Sigmoid colon (tissue), 7 donors: ENCODE results near the gene SLC41A1. TPM values are rescaled to one million over a fixed set of nuclear protein-coding genes. Genes with fewer than 3 reads are reported as not detected.

Experiments used
- DNase-seq: peaks from one replicate; pipeline ENCODE4 v3.0.0-alpha.2; 2019
- H3K27ac ChIP-seq, 4 donors: fragments of 200-600 bp; sonication (generic); one replicate each; pipeline ENCODE4 v1.5.1; 2016 to 2019; ENCODE audit warnings: mild to moderate bottlenecking in 1 of 4
- H3K27me3 ChIP-seq, 3 donors: fragments of 200-600 bp; sonication (generic); one replicate each; pipeline ENCODE4 v1.5.1; 2019; ENCODE audit warnings: mild to moderate bottlenecking in 1 of 3
- H3K36me3 ChIP-seq, 4 donors: fragments of 200-600 bp; sonication (generic); one replicate each; pipeline ENCODE4 v1.5.1; 2016 to 2019
- H3K4me1 ChIP-seq, 4 donors: fragments of 200-600 bp; sonication (generic); one replicate each; pipeline ENCODE4 v1.5.1; 2017 to 2019
- H3K4me3 ChIP-seq, 4 donors: fragments of 200-600 bp; sonication (generic); one replicate each; pipeline ENCODE4 v1.5.1; 2017 to 2019; ENCODE audit warnings: mild to moderate bottlenecking in 2 of 4, moderate library complexity in 1 of 4
- H3K9me3 ChIP-seq, 4 donors: fragments of 200-600 bp in 3 of 4; sonication (generic) in 3 of 4; one replicate each; pipeline versions ENCODE4 v1.5.1 to v1.6.1; 2013 to 2019
- EP300 ChIP-seq, 4 donors: sonication (generic); formaldehyde crosslinking; IDR thresholded peaks; one replicate each; pipeline ENCODE4 v1.6.1; 2017; ENCODE audit warnings: antibody characterized with exemption in 4 of 4
- POLR2A ChIP-seq, 2 donors: fragments of 450-650 bp; IDR thresholded peaks; one replicate each; pipeline ENCODE4 v1.6.1; 2016; ENCODE audit warnings: antibody characterized with exemption in 2 of 2, mild to moderate bottlenecking in 2 of 2, moderate library complexity in 2 of 2
- POLR2AphosphoS5 ChIP-seq, 4 donors: sonication (generic); formaldehyde crosslinking; IDR thresholded peaks; one replicate each; pipeline ENCODE4 v1.6.1; 2017; ENCODE audit warnings: antibody characterized with exemption in 4 of 4
- WGBS, 2 donors: extraction: QIAGEN DNeasy Blood & Tissue Kit; methylation state at CpG; one replicate each; pipeline ENCODE4 v1.1.7; 2013; 5-methylcytosine and 5-hydroxymethylcytosine counted together
- intact Hi-C: fragments of 100-400 bp; cut with DNase I; formaldehyde crosslinking; loops from one replicate; pipeline ENCODE4 v1.15.1; 2023
- polyA plus RNA-seq, 3 donors: library from polyadenylated mRNA; stranded (reverse); fragments of 200-250 nt; gene quantifications; one replicate each; pipeline ENCODE4 v1.2.3, GENCODE V29; 2013
- total RNA-seq, 4 donors: library from RNA; depleted of rRNA; stranded (reverse); fragments of >200 nt; gene quantifications; one replicate each; pipeline ENCODE4 v1.1.0, GENCODE V29; 2016
- TF ChIP-seq, protein P1 (sequence below), 4 experiments: fragments of 450-650 bp in 3 of 4; fragments of 200-600 bp in 1 of 4; IDR thresholded peaks; one replicate each; pipeline ENCODE4 v1.5.1; 2016 to 2019; ENCODE audit warnings: antibody characterized with exemption in 4 of 4, mild to moderate bottlenecking in 3 of 4, moderate library complexity in 2 of 4
- donor health status: healthy with polysubstance abuse.
- donor health status: Bipolar disorder and iron deficiency.
- donor health status: healthy.

Gene SLC41A1
- total and polyA plus RNA-seq, 7 donors: 1.8 to 46.3 (median 11.4) TPM

DNA sequence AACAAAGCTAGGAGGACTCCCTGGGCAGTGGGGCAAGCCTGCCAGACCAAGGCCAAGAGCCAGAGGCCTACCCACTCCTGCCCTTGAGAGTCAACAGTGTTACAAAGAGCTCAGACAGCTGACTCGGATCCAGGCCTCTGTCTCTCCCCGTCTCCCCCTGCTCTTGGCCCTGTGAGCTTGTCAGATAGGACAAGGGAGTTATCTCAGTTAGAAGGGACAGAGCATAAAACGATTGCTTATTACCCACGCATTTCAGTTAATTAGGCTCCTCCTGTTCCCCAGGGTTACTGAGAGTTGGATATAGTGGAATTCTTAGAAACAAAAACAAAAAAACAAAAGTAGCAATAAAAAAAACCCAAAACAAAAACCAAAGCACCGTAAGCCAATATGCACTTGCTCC is 1.3 kb downstream of the SLC41A1 start:
- WGBS, 2 donors: 72 to 81% methylated on average over 5 of the region's 5 CpGs
- peak overlapping the region; percentile 10 to 95 (median 80) for H3K4me3 ChIP-seq

DNA sequence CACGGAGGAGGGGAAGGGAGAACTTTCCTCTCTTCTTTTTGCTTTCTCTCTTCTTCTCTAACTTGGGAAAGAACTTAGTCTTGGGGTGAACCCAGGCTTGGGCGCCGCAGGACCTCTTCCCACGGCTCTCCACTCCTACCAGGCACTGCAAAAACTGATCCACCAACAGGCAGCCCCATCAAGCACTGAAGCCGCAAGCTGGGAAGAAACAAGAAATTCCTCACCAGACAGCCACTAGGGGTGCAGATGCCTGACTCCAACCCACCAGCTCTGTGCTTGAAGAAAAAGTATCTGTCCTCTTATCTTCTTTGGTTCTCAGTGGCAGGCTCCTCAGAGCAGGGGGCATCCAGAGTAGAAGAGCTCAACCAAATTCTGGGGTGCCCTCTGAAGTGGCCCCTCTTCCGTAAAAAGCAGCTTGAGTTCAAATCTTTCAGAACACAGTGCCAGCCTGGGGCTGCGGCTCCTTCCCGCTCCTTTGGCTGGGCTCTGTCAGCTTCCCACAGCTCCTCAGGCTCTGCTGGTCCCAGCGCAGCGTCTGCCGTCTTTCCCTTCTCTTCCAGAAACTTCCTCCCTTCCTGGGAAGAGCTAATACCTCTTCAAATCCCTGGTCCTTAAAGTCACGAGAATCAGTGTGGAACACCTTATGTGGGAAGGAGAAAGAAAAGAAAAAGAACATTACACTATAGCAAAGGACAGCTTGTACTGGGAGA is 2.4 kb downstream of the SLC41A1 start:
- peaks cover 0 to 66% (median 53%) of the 10 kb centered on the region in 4 donors for H3K4me1 ChIP-seq
- no peak for DNase-seq

More for the DNA sequence above, 1.3 kb downstream of the SLC41A1 start:
- DNase-seq: no peak
- peaks cover 0 to 56% (median 48%) of the 10 kb centered on the region in 4 donors for H3K4me1 ChIP-seq
- no peaks in the 10 kb centered on the region for H3K27me3 ChIP-seq
- intact Hi-C loops: loop anchor here (2.0 kb wide), 2 partner anchors 37 to 63 kb away; partner anchors contain the start of gene RAB29
- H3K9me3 ChIP-seq: no peaks in the 10 kb centered on the region
- peak overlapping the region; percentile 86 to 96 (median 94) for H3K27ac ChIP-seq
- H3K36me3 ChIP-seq: peaks cover 0 to 14% (median 0%) of the 10 kb centered on the region in 4 donors
- TF ChIP-seq, protein P1, sequence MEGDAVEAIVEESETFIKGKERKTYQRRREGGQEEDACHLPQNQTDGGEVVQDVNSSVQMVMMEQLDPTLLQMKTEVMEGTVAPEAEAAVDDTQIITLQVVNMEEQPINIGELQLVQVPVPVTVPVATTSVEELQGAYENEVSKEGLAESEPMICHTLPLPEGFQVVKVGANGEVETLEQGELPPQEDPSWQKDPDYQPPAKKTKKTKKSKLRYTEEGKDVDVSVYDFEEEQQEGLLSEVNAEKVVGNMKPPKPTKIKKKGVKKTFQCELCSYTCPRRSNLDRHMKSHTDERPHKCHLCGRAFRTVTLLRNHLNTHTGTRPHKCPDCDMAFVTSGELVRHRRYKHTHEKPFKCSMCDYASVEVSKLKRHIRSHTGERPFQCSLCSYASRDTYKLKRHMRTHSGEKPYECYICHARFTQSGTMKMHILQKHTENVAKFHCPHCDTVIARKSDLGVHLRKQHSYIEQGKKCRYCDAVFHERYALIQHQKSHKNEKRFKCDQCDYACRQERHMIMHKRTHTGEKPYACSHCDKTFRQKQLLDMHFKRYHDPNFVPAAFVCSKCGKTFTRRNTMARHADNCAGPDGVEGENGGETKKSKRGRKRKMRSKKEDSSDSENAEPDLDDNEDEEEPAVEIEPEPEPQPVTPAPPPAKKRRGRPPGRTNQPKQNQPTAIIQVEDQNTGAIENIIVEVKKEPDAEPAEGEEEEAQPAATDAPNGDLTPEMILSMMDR (IDR thresholded peaks at IDR 0.05): no peak
- TF ChIP-seq EP300 (IDR thresholded peaks at IDR 0.05) (no peak), POLR2A (IDR thresholded peaks at IDR 0.05) (no peak), POLR2AphosphoS5 (IDR thresholded peaks at IDR 0.05) (no peak)

DNA sequence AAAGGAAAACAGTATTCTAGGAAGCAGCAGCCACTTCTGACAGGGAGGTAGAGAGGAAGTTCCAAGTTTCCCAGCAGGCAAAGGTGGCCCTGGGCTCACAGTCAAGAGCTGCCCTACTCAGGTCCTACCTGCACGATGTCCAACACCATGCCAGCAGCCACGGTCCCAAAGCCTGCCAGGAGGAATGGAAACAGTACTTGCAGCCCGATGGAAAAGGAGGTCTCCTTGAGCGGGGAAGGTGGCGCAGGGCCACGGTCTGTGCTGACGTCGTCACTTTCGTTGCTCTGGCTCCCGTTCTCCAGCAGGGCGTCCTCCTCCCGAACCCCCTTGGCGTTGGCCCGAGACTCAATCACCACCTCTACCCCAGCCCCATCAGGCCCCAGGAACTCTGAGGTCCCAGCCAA is 3.1 kb downstream of the SLC41A1 start:
- TF ChIP-seq POLR2AphosphoS5 (IDR thresholded peaks at IDR 0.05): no peak
- no peak for TF ChIP-seq EP300 (IDR thresholded peaks at IDR 0.05)
- TF ChIP-seq, protein P1 (IDR thresholded peaks at IDR 0.05): no peak
- no peak for TF ChIP-seq POLR2A (IDR thresholded peaks at IDR 0.05)
- Histone ChIP-seq H3K36me3 (peaks cover 0 to 14% (median 0%) of the 10 kb centered on the region in 4 donors), H3K9me3 (no peaks in the 10 kb centered on the region), H3K27me3 (no peaks in the 10 kb centered on the region), H3K27ac (no peak overlapping the region), H3K4me3 (no peak overlapping the region), H3K4me1 (peaks cover 0 to 73% (median 60%) of the 10 kb centered on the region in 4 donors)
- intact Hi-C loops: no loop called here
- 92 to 93% methylated on average over 14 of the region's 14 CpGs for WGBS, 2 donors
- no peak for DNase-seq

More for the DNA sequence above, 2.4 kb downstream of the SLC41A1 start:
- H3K9me3 ChIP-seq: no peaks in the 10 kb centered on the region
- WGBS, 2 donors: 95 to 96% methylated on average over 12 of the region's 12 CpGs
- no peak overlapping the region for H3K4me3 ChIP-seq
- peaks cover 0 to 14% (median 0%) of the 10 kb centered on the region in 4 donors for H3K36me3 ChIP-seq
- H3K27ac ChIP-seq: no peak overlapping the region
- H3K27me3 ChIP-seq: no peaks in the 10 kb centered on the region
- TF ChIP-seq EP300 (IDR thresholded peaks at IDR 0.05) (no peak), POLR2AphosphoS5 (IDR thresholded peaks at IDR 0.05) (no peak), POLR2A (IDR thresholded peaks at IDR 0.05) (no peak)
- TF ChIP-seq, protein P1 (IDR thresholded peaks at IDR 0.05): no peak
- intact Hi-C loops: no loop called here

DNA sequence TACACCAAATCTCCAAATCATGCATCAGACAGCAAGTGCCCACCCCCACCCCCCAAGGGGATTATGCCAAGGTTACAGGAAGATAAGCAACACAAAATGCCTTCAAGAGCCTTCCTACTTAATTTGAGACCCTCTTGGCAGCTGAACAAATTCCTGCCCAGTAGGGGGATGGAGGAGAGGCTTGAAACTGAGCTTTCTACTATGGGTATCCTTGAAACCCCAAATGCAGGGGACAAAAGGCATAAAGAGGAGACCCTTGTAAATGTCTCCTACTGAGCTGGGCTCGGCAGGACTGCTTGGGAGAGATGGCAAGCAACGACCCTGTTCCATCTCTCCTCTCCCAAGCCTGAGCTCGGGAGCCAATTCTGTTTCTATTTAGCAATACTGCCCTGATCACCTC is 3.5 kb downstream of the SLC41A1 start:
- DNase-seq: no peak
- no peaks in the 10 kb centered on the region for H3K27me3 ChIP-seq
- H3K4me1 ChIP-seq: peaks cover 0 to 72% (median 61%) of the 10 kb centered on the region in 4 donors
- intact Hi-C loops: no loop called here
- H3K36me3 ChIP-seq: peaks cover 0 to 14% (median 0%) of the 10 kb centered on the region in 4 donors
- TF ChIP-seq POLR2A (IDR thresholded peaks at IDR 0.05) (no peak), EP300 (IDR thresholded peaks at IDR 0.05) (no peak), POLR2AphosphoS5 (IDR thresholded peaks at IDR 0.05) (no peak)
- TF ChIP-seq, protein P1 (IDR thresholded peaks at IDR 0.05): no peak
- no peaks in the 10 kb centered on the region for H3K9me3 ChIP-seq
- 85 to 92% methylated on average over 3 of the region's 3 CpGs for WGBS, 2 donors
- no peak overlapping the region for H3K4me3 ChIP-seq
- H3K27ac ChIP-seq: no peak overlapping the region
